Heart left ventricle (tissue), 16 donors: ENCODE measurements around the gene APPL2. TPM values are rescaled to one million over a fixed set of nuclear protein-coding genes. Genes with fewer than 3 reads are reported as not detected.
"Not testable (repeated sequence)": the region's sequence is repeated elsewhere in the genome, so short reads cannot be mapped to it uniquely, and the experiment has no call there.

Experiments
- ATAC-seq, 4 donors: fragments of 200-7000 bp; cut with Tn5 transposase; one replicate each; pipeline ENCODE4 v1.9.1; 2020 to 2022; ENCODE audit warnings: moderate library complexity in 4 of 4, mild to moderate bottlenecking in 3 of 4, moderate number of reproducible peaks in 1 of 4
- DNase-seq, 5 donors: peaks; one replicate each; pipeline ENCODE4 v3.0.0-alpha.2; 2020
- H3K27ac ChIP-seq, 12 donors: fragments of 200-600 bp; sonication (generic) in 4 of 12; one replicate each; pipeline versions ENCODE4 v1.5.0 to v1.8.0; 2016 to 2022; ENCODE audit warnings: mild to moderate bottlenecking in 2 of 12
- H3K27me3 ChIP-seq, 9 donors: fragments of 200-600 bp; sonication (generic) in 2 of 9; one replicate each; pipeline versions ENCODE4 v1.5.1 to v1.8.0; 2016 to 2022; ENCODE audit warnings: mild to moderate bottlenecking in 3 of 9
- H3K36me3 ChIP-seq, 9 donors: fragments of 200-600 bp; sonication (generic) in 2 of 9; one replicate each; pipeline versions ENCODE4 v1.5.0 to v1.8.0; 2018 to 2022; ENCODE audit warnings: mild to moderate bottlenecking in 2 of 9
- H3K4me1 ChIP-seq, 12 donors: fragments of 200-600 bp; sonication (generic) in 4 of 12; one replicate each; pipeline versions ENCODE4 v1.5.0 to v1.8.0; 2016 to 2022; ENCODE audit warnings: mild to moderate bottlenecking in 3 of 12
- H3K4me3 ChIP-seq, 12 donors: fragments of 200-600 bp; sonication (generic) in 4 of 12; one replicate each; pipeline versions ENCODE4 v1.5.0 to v1.8.0; 2017 to 2022; ENCODE audit warnings: mild to moderate bottlenecking in 9 of 12, moderate library complexity in 4 of 12
- H3K9me3 ChIP-seq, 12 donors: fragments of 200-600 bp; sonication (generic) in 4 of 12; one replicate each; pipeline versions ENCODE4 v1.5.0 to v1.8.0; 2016 to 2022; ENCODE audit warnings: mild to moderate bottlenecking in 1 of 12
- POLR2A ChIP-seq, 2 donors: fragments of 450-650 bp; IDR thresholded peaks; one replicate each; pipeline ENCODE4 v1.6.1; 2017; ENCODE audit warnings: antibody characterized with exemption in 2 of 2, mild to moderate bottlenecking in 2 of 2, moderate library complexity in 2 of 2
- WGBS, 4 donors: extraction: QIAGEN DNeasy Blood & Tissue Kit in 2 of 4; methylation state at CpG; one replicate each; pipeline versions ENCODE4 v1.1.5 to v1.1.7; 2013 to 2018; 5-methylcytosine and 5-hydroxymethylcytosine counted together
- intact Hi-C, 10 donors: fragments of 100-400 bp; cut with DNase I; formaldehyde crosslinking; loops; one replicate each; pipeline versions ENCODE4 v1.11.1 to v1.14.2; 2022
- polyA plus RNA-seq, 2 donors: library from polyadenylated mRNA; stranded (reverse); fragments of 200-250 nt; gene quantifications; one replicate each; pipeline ENCODE4 v1.2.3, GENCODE V29; 2013
- total RNA-seq, 9 donors: library from RNA; depleted of rRNA in 2 of 9; stranded (reverse); fragments of >200 nt in 2 of 9; fragmentation: NEBNext Ultra II Directional in 3 of 9; extraction: Animal tissue kit (Norgen Biotek cat#: 25700) in 3 of 9; gene quantifications; one replicate each; pipeline versions ENCODE4 v1.1.0 to v1.2.4, GENCODE V29; 2016 to 2023
- TF ChIP-seq, protein P1 (sequence below), 12 donors: fragments of 200-600 bp; sonication (generic) in 4 of 12; IDR thresholded peaks; one replicate each; pipeline versions ENCODE4 v1.5.0 to v1.8.0; 2018 to 2022; ENCODE audit warnings: antibody characterized with exemption in 12 of 12, mild to moderate bottlenecking in 5 of 12
- donor health status: ischemic (EF 13 %, LVEDD 7.1; RV severe dilation, severe dysfunction).
- donor health status: healthy with polysubstance abuse.
- donor health status: DM: no; HTN: yes; CAD: no.
- donor health status: DM: no; HTN: no; CAD: no.
- donor health status: ischemic (EF 25% LVEDD 6.9; RV normal size, moderate dysfunction).
- donor health status: ischemic (EF 25% LVEDD 5.7; RV mildly dilated, moderate dysfunction).
- donor health status: healthy.
- donor health status: DM: yes; HTN: yes; CAD: no.
- donor health status: ischemic (EF 35%, LVEDD 5.7; RV mildly dilated, moderate dysfunction).
- donor health status: nonischemic (EF 11% LVEDD 7.7; RV severe dilation, severe dysfunction).
- donor health status: DM: yes; HTN: yes; CAD: no.
- donor health status: PGD.
- donor health status: ischemic (EF 29% LVEDD 5.4; RV normal size, mild dysfunction).
- donor health status: nonischemic (EF 23%, LVEDD 6.1; RV moderate dilation, normal function).

Gene APPL2
- total and polyA plus RNA-seq, 11 donors: 7.7 to 36.7 (median 16.0) TPM

DNA sequence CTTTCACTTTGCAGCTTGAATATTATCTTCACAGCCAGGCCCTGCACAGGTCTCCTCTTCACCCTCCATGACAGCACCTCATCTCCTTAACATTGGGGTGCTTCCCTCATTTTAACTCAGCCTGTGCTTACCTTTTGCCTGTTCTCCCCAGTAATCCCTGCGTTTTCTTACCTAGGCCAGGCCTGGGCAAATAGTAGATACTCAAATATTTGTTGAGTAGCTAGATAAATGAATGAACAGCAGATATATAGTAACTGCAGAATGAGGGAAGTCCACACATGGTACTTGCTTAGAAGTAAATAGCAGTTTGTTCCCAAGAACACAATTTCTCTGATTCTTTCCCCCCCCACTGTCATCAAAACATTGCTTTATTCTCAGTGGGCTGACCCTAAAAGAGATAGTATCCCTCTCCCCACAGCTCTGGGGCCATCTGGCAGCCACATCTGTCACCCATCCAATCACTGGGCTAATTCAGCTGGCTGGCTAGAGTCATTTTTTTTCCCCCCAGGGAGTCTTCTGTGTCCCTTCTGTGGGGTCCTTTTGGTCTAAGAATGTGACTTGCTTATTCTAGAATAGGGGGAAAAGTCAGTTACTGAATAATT, 43.2 kb downstream of the APPL2 start:
- no peaks in the 10 kb centered on the region for H3K27me3 ChIP-seq
- H3K27ac ChIP-seq: no peak overlapping the region
- no peak overlapping the region for H3K4me3 ChIP-seq
- DNase-seq: no peak
- TF ChIP-seq POLR2A (IDR thresholded peaks at IDR 0.05): no peak
- TF ChIP-seq, protein P1, sequence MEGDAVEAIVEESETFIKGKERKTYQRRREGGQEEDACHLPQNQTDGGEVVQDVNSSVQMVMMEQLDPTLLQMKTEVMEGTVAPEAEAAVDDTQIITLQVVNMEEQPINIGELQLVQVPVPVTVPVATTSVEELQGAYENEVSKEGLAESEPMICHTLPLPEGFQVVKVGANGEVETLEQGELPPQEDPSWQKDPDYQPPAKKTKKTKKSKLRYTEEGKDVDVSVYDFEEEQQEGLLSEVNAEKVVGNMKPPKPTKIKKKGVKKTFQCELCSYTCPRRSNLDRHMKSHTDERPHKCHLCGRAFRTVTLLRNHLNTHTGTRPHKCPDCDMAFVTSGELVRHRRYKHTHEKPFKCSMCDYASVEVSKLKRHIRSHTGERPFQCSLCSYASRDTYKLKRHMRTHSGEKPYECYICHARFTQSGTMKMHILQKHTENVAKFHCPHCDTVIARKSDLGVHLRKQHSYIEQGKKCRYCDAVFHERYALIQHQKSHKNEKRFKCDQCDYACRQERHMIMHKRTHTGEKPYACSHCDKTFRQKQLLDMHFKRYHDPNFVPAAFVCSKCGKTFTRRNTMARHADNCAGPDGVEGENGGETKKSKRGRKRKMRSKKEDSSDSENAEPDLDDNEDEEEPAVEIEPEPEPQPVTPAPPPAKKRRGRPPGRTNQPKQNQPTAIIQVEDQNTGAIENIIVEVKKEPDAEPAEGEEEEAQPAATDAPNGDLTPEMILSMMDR (IDR thresholded peaks at IDR 0.05): no peak
- no peaks in the 10 kb centered on the region for H3K4me1 ChIP-seq
- WGBS, 4 donors: 86 to 97% (median 92%) methylated on average over 1 of the region's 1 CpG
- intact Hi-C loops: no loop called here
- H3K36me3 ChIP-seq: peaks cover 0 to 100% (median 99%) of the 10 kb centered on the region in 9 donors
- no peak for ATAC-seq
- no peaks in the 10 kb centered on the region for H3K9me3 ChIP-seq

DNA sequence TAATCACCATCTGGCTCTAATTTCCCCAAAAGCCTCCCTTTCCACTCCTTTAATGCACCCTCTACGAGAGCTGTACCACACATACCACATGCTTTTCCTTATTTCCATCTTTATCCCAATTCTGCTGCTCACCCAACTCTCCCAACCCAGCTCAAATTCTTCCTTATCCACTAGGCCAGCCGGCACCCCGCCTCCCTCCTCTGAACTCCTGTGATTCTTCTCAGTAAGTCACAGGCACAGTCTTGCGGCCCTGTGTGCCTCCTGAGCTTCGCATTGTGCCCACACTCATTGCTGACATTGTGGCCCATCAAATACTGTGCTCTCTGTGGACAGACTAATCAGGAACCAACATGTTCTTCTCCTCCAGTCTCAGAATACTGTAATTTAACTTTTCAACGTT, 45.4 kb downstream of the APPL2 start:
- intact Hi-C loops: no loop called here
- Histone ChIP-seq H3K36me3 (peaks cover 0 to 100% (median 97%) of the 10 kb centered on the region in 9 donors), H3K4me3 (no peak overlapping the region), H3K4me1 (no peaks in the 10 kb centered on the region), H3K27me3 (no peaks in the 10 kb centered on the region), H3K27ac (no peak overlapping the region), H3K9me3 (no peaks in the 10 kb centered on the region)
- TF ChIP-seq POLR2A (IDR thresholded peaks at IDR 0.05): no peak
- TF ChIP-seq, protein P1 (IDR thresholded peaks at IDR 0.05): no peak
- WGBS, 4 donors: 93 to 96% (median 94%) methylated on average over 6 of the region's 6 CpGs
- ATAC-seq (no peak), DNase-seq (no peak)

DNA sequence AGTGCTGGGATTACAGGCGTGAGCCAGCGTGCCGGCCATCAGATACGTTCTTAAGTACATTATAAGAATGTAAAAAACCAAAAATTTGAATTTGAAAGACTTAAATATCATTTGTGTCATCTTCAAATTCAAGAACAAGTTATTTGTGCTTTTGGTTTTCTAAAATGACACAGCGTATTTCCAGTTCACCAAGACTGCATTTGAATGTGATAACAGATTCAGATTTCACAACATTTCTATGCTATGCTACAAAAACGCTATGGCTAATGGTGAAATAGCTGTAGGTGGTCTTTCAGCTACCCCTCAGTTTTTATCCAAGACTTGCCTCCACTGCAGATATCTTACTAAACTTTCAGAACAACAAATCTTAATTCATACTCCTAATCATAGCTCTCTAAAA, 46.7 kb downstream of the APPL2 start:
- Histone ChIP-seq H3K4me3 (no peak overlapping the region), H3K27ac (no peak overlapping the region), H3K4me1 (no peaks in the 10 kb centered on the region), H3K9me3 (no peaks in the 10 kb centered on the region), H3K27me3 (no peaks in the 10 kb centered on the region), H3K36me3 (peaks cover 0 to 100% (median 97%) of the 10 kb centered on the region in 9 donors)
- no peak for ATAC-seq
- no peak for DNase-seq
- TF ChIP-seq POLR2A (IDR thresholded peaks at IDR 0.05): no peak
- intact Hi-C loops: no loop called here
- 78 to 82% (median 81%) methylated on average over 6 of the region's 6 CpGs for WGBS, 4 donors

DNA sequence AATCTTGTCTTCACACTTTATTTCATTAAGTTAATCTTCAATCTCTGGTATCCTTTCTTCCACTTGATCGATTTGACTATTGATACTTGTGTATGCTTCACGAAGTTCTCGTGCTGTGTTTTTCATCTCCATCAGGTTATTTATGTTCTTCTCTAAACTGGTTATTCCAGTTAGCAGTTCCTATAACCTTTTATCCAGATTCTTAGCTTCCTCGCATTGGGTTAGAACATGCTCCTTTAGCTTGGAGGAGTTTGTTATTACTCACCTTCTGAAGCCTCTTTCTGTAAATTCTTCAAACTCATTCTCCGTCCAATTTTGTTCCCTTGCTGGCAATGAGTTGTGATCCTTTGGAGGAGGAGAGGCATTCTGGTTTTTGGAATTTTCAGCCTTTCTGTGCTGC, 52.0 kb downstream of the APPL2 start:
- 86 to 99% (median 98%) methylated on average over 5 of the region's 5 CpGs for WGBS, 4 donors
- H3K4me1 ChIP-seq, H3K27me3 ChIP-seq, intact Hi-C loops, ATAC-seq, H3K4me3 ChIP-seq, H3K27ac ChIP-seq, DNase-seq: not testable (repeated sequence)
- peaks cover 0 to 84% (median 54%) of the 10 kb centered on the region in 9 donors for H3K36me3 ChIP-seq
- H3K9me3 ChIP-seq: peaks cover 0 to 23% (median 0%) of the 10 kb centered on the region in 12 donors

DNA sequence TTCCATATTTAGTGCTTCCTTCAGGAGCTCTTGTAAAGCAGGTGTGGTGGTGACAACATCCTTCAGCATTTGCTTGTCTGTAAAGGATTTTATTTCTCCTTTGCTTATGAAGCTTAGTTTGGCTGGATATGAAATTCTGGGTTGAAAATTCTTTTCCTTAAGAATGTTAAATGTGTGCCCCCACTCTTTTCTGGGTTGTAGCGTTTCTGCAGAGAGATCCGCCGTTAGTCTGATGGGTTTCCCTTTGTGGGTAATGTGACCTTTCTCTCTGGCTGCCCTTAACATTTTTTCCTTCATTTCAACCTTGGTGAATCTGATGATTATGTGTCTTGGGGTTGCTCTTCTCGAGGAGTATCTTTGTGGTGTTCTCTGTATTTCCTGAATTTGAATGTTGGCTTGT, 52.6 kb downstream of the APPL2 start:
- intact Hi-C loops, DNase-seq, ATAC-seq, H3K4me3 ChIP-seq, H3K4me1 ChIP-seq, H3K27ac ChIP-seq, H3K27me3 ChIP-seq: not testable (repeated sequence)
- 84 to 98% (median 92%) methylated on average over 4 of the region's 4 CpGs for WGBS, 4 donors
- Histone ChIP-seq H3K36me3 (peaks cover 0 to 84% (median 49%) of the 10 kb centered on the region in 9 donors), H3K9me3 (peaks cover 0 to 23% (median 0%) of the 10 kb centered on the region in 12 donors)

DNA sequence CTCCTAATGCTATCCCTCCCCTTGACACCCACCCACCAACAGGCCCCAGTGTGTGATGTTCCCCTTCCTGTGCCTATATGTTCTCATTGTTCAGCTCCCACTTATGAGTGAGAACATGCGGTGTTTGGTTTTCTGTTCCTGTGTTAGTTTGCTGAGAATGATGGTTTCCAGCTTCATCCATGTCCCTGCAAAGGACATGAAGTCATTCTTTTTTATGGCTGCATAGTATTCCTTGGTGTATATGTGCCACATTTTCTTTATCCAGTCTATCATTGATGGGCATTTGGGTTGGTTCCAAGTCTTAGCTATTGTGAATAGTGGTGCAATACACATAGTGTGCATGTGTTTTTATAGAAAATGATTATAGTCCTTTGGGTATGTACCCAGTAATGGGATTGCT, 56.9 kb downstream of the APPL2 start:
- Histone ChIP-seq H3K9me3 (peaks cover 0 to 23% (median 0%) of the 10 kb centered on the region in 12 donors), H3K36me3 (peaks cover 0 to 80% (median 46%) of the 10 kb centered on the region in 9 donors)
- H3K4me1 ChIP-seq, ATAC-seq, H3K4me3 ChIP-seq, H3K27me3 ChIP-seq, DNase-seq, H3K27ac ChIP-seq: not testable (repeated sequence)
- WGBS, 4 donors: 89 to 100% (median 98%) methylated on average over 1 of the region's 1 CpG
- intact Hi-C loops: loop anchor here in 1 of 10 donors (10.0 kb wide), 1 partner anchor 206 kb away; no protein-coding TSS in a partner anchor
